H1 (cell line): ENCODE results near the gene WDR45. TPM values are rescaled to one million over a fixed set of nuclear protein-coding genes. Genes with fewer than 3 reads are reported as not detected.

Experiments used
- CTCF ChIA-PET: fragments of 300-600 bp; sonication (Branson Sonifier 250); formaldehyde crosslinking; loops from one replicate; lab custom pipeline; 2021; ENCODE audit not compliant: partially characterized antibody; lab: Charles Lee
- POLR2A ChIA-PET: fragments of 300-600 bp; sonication (Branson Sonifier 250); formaldehyde crosslinking; loops from one replicate; lab custom pipeline; 2021; ENCODE audit warnings: inconsistent platforms; ENCODE audit not compliant: partially characterized antibody; lab: Charles Lee
- DNase-seq, 2 experiments: peaks; one replicate each; pipeline versions ENCODE4 v3.0.0 to v3.0.0-alpha.2; 2010 to 2022; ENCODE audit warnings: low spot score in 2 of 2, low read depth in 1 of 2, mixed read lengths in 1 of 2
- FAIRE-seq: peaks from 2 replicates; lab custom pipeline; 2011; peaks lifted over from hg19 to GRCh38; lab: Jason Lieb, UNC
- H2AFZ ChIP-seq: 2 replicates; pipeline ENCODE4 v1.8.1; 2012; ENCODE audit warnings: low read length, inconsistent platforms
- H2AK5ac ChIP-seq: 2 replicates; pipeline ENCODE4 v1.6.1; 2013; ENCODE audit warnings: low read depth, low read length
- H2BK120ac ChIP-seq: replicated peaks from 2 replicates; pipeline ENCODE3; 2013; ENCODE audit warnings: low read depth, low read length, inconsistent platforms
- H2BK12ac ChIP-seq: 2 replicates; pipeline ENCODE4 v1.6.1; 2013; ENCODE audit warnings: low read depth, low read length
- H2BK15ac ChIP-seq: 2 replicates; pipeline ENCODE4 v1.6.1; 2013; ENCODE audit warnings: low read length
- H2BK20ac ChIP-seq: 2 replicates; pipeline ENCODE4 v1.6.1; 2013; ENCODE audit warnings: low read length
- H2BK5ac ChIP-seq: 2 replicates; pipeline ENCODE4 v1.6.1; 2013; ENCODE audit warnings: low read depth, low read length
- H3K14ac ChIP-seq: 2 replicates; pipeline ENCODE4 v1.6.1; 2013; ENCODE audit warnings: inconsistent platforms; ENCODE audit not compliant: insufficient read length
- H3K18ac ChIP-seq: 2 replicates; pipeline ENCODE4 v1.6.1; 2013; ENCODE audit warnings: low read length; ENCODE audit errors: extremely low read depth
- H3K23ac ChIP-seq: 2 replicates; pipeline ENCODE4 v1.6.1; 2013; ENCODE audit warnings: inconsistent platforms; ENCODE audit not compliant: insufficient read length
- H3K23me2 ChIP-seq: 2 replicates; pipeline ENCODE4 v1.6.1; 2013; ENCODE audit warnings: low read depth, low read length
- H3K27ac ChIP-seq: 2 replicates; pipeline ENCODE4 v1.6.1; 2011; ENCODE audit warnings: low read depth, low read length, inconsistent platforms
- H3K27me3 ChIP-seq, 4 experiments: replicated peaks in 1 of 4; 1 replicate in 1 of 4; 2 replicates in 3 of 4; pipeline versions ENCODE4 v1.6.1 to v1.8.1; 2011 to 2013; ENCODE audit warnings: low read length in 3 of 4, mild to moderate bottlenecking in 3 of 4, inconsistent platforms in 2 of 4, mixed read lengths in 2 of 4, moderate library complexity in 1 of 4; ENCODE audit not compliant: control insufficient read depth in 3 of 4, insufficient read depth in 3 of 4; ENCODE audit errors: extremely low read depth in 1 of 4
- H3K36me3 ChIP-seq, 4 experiments: 2 replicates each; pipeline versions ENCODE4 v1.6.1 to v1.8.1; 2011 to 2013; ENCODE audit warnings: mild to moderate bottlenecking in 4 of 4, low read length in 3 of 4, moderate library complexity in 2 of 4, control low read depth in 1 of 4, inconsistent platforms in 1 of 4; ENCODE audit not compliant: insufficient read depth in 4 of 4, control insufficient read depth in 2 of 4
- H3K4ac ChIP-seq: replicated peaks from 2 replicates; pipeline ENCODE3; 2013; ENCODE audit warnings: low read length, low read depth, mixed read lengths, inconsistent platforms; ENCODE audit not compliant: insufficient read length
- H3K4me1 ChIP-seq, 4 experiments: replicated peaks in 1 of 4; 1 replicate in 1 of 4; 2 replicates in 3 of 4; pipeline versions ENCODE4 v1.6.1 to v1.8.1; 2011 to 2013; ENCODE audit warnings: low read length in 3 of 4, inconsistent platforms in 2 of 4, mixed read lengths in 1 of 4; ENCODE audit not compliant: insufficient read depth in 4 of 4, control insufficient read depth in 3 of 4
- H3K4me2 ChIP-seq, 2 experiments: 2 replicates each; pipeline versions ENCODE4 v1.6.1 to v1.8.1; 2011 to 2013; ENCODE audit warnings: low read depth in 2 of 2, low read length in 2 of 2, control low read depth in 1 of 2, inconsistent platforms in 1 of 2, mild to moderate bottlenecking in 1 of 2; ENCODE audit not compliant: insufficient read depth in 1 of 2
- H3K4me3 ChIP-seq, 4 experiments: fragments of 200-600, 300-600 bp in 1 of 4; sonication (generic), shearing (Covaris generic), sonication (Bioruptor Twin) in 1 of 4; 2 replicates each; pipeline versions ENCODE4 v1.5.1 to v1.8.1; 2011 to 2016; ENCODE audit warnings: low read length in 4 of 4, low read depth in 3 of 4, control low read depth in 2 of 4, inconsistent platforms in 2 of 4, mild to moderate bottlenecking in 2 of 4, mixed read lengths in 1 of 4, moderate library complexity in 1 of 4; ENCODE audit not compliant: insufficient read depth in 2 of 4; ENCODE audit errors: extremely low read depth in 1 of 4
- H3K56ac ChIP-seq: replicated peaks from 2 replicates; pipeline ENCODE3; 2013; ENCODE audit warnings: low read depth, mild to moderate bottlenecking, mixed read lengths, low read length, inconsistent platforms; ENCODE audit not compliant: insufficient read length
- H3K79me1 ChIP-seq: 2 replicates; pipeline ENCODE4 v1.6.1; 2013; ENCODE audit warnings: low read depth, low read length, control low read depth
- H3K79me2 ChIP-seq, 2 experiments: 2 replicates each; pipeline versions ENCODE4 v1.6.1 to v1.8.1; 2012 to 2013; ENCODE audit warnings: low read length in 2 of 2, mild to moderate bottlenecking in 2 of 2, inconsistent platforms in 1 of 2; ENCODE audit not compliant: insufficient read depth in 2 of 2, control insufficient read depth in 1 of 2
- H3K9ac ChIP-seq, 4 experiments: replicated peaks in 1 of 4; 1 replicate in 1 of 4; 2 replicates in 3 of 4; pipeline versions ENCODE4 v1.6.1 to v1.8.1; 2011 to 2013; ENCODE audit warnings: low read depth in 3 of 4, low read length in 3 of 4, control low read depth in 2 of 4, mild to moderate bottlenecking in 2 of 4, moderate library complexity in 2 of 4, inconsistent platforms in 1 of 4; ENCODE audit errors: extremely low read depth in 1 of 4
- H3K9me3 ChIP-seq, 2 experiments: 2 replicates each; pipeline versions ENCODE4 v1.6.1 to v1.8.1; 2012 to 2013; ENCODE audit warnings: mild to moderate bottlenecking in 2 of 2, moderate library complexity in 2 of 2, control low read depth in 1 of 2, inconsistent platforms in 1 of 2, low read depth in 1 of 2, low read length in 1 of 2, mixed read lengths in 1 of 2; ENCODE audit not compliant: insufficient read depth in 2 of 2
- H4K20me1 ChIP-seq, 2 experiments: replicated peaks in 1 of 2; 2 replicates each; pipeline versions ENCODE3 to v1.8.1; 2011 to 2013; ENCODE audit warnings: inconsistent platforms in 2 of 2, low read length in 2 of 2, mild to moderate bottlenecking in 1 of 2; ENCODE audit not compliant: insufficient read depth in 2 of 2, control insufficient read depth in 1 of 2
- H4K5ac ChIP-seq: 2 replicates; pipeline ENCODE4 v1.6.1; 2013; ENCODE audit warnings: low read length, low read depth, mixed read lengths, inconsistent platforms; ENCODE audit not compliant: insufficient read length
- H4K8ac ChIP-seq: 2 replicates; pipeline ENCODE4 v1.8.0; 2013; ENCODE audit warnings: mild to moderate bottlenecking, moderate library complexity, low read length, inconsistent platforms; ENCODE audit not compliant: insufficient read depth; ENCODE audit errors: extremely low read depth
- H4K91ac ChIP-seq: replicated peaks from 2 replicates; pipeline ENCODE3; 2013; ENCODE audit warnings: low read length, mixed read lengths, inconsistent platforms; ENCODE audit not compliant: insufficient read length
- GTF2F1 ChIP-seq: IDR thresholded peaks from 2 replicates; pipeline ENCODE4 v1.6.1; 2012; ENCODE audit warnings: low read depth, low read length, improper control_type of control experiment, borderline replicate concordance
- JUND ChIP-seq: IDR thresholded peaks from 2 replicates; pipeline ENCODE4 v1.6.1; 2011; ENCODE audit warnings: mild to moderate bottlenecking, improper control_type of control experiment, low read length
- KDM4A ChIP-seq: IDR thresholded peaks from one replicate; pipeline ENCODE4 v1.7.1; 2012; ENCODE audit warnings: low read depth, mild to moderate bottlenecking, moderate library complexity, low read length, inconsistent platforms; ENCODE audit not compliant: severe bottlenecking
- POLR2AphosphoS5 ChIP-seq: IDR thresholded peaks from 2 replicates; pipeline ENCODE4 v1.6.1; 2011; ENCODE audit warnings: low read depth, low read length
- RBBP5 ChIP-seq: IDR thresholded peaks from 2 replicates; pipeline ENCODE4 v1.7.1; 2012; ENCODE audit warnings: low read depth, mild to moderate bottlenecking, inconsistent platforms, low read length, moderate library complexity, borderline replicate concordance
- RXRA ChIP-seq: IDR thresholded peaks from 2 replicates; pipeline ENCODE4 v1.6.1; 2011; ENCODE audit warnings: low read depth, mild to moderate bottlenecking, low read length, moderate library complexity; ENCODE audit not compliant: insufficient read depth
- SIN3A ChIP-seq, 2 experiments: IDR thresholded peaks in 1 of 2; conservative IDR thresholded peaks in 1 of 2; 2 replicates each; pipeline ENCODE4 v1.6.1; 2011 to 2012; ENCODE audit warnings: low read length in 2 of 2, improper control_type of control experiment in 1 of 2, low read depth in 1 of 2, mild to moderate bottlenecking in 1 of 2
- TAF7 ChIP-seq: optimal IDR thresholded peaks from 2 replicates; pipeline ENCODE3; 2011; ENCODE audit warnings: low read depth, mild to moderate bottlenecking, inconsistent platforms, low read length, moderate library complexity, borderline replicate concordance
- WGBS, 2 experiments: shearing (Covaris generic) in 1 of 2; methylation state at CpG; one replicate each; pipeline versions ENCODE4 v1.1.6 to v1.1.7; 2013 to 2015; ENCODE audit warnings: low lambda C conversion rate in 2 of 2, mixed read lengths in 2 of 2, inconsistent platforms in 1 of 2, low coverage in 1 of 2, missing lambda C conversion rate in 1 of 2; ENCODE audit not compliant: insufficient replicate concordance in 2 of 2, insufficient coverage in 1 of 2, insufficient read length in 1 of 2; ENCODE audit errors: extremely low coverage in 1 of 2, missing lambda C conversion rate in 1 of 2; 5-methylcytosine and 5-hydroxymethylcytosine counted together
- polyA plus RNA-seq, 7 experiments: library from polyadenylated mRNA; depleted of rRNA in 3 of 7; stranded (reverse) in 5 of 7; unstranded in 2 of 7; fragments of >200 nt in 5 of 7; fragments of 200-250 nt in 2 of 7; gene quantifications; 1 replicate in 5 of 7; 2 replicates in 1 of 7; 4 replicates in 1 of 7; pipeline versions ENCODE4 v1.2.1 to v1.2.3, GENCODE V29; 2011 to 2013; ENCODE audit warnings: missing spikeins in 2 of 7, mixed read lengths in 2 of 7
- total RNA-seq: library from RNA; stranded (reverse); fragmentation: NEBNext Ultra II Directional; extraction: Animal tissue kit (Norgen Biotek cat#: 25700); gene quantifications from 2 replicates; pipeline ENCODE4 v1.2.1, GENCODE V29; 2021
- TF ChIP-seq, protein P1 (sequence below): IDR thresholded peaks from 2 replicates; pipeline ENCODE4 v1.6.1; 2012; ENCODE audit warnings: inconsistent platforms

Gene WDR45
- total and polyA plus RNA-seq, 2 of the 8 experiments (the other 6 are each of a cell fraction or from before 2014, with no cell fraction given) = 27.9 to 49.7 TPM

DNA sequence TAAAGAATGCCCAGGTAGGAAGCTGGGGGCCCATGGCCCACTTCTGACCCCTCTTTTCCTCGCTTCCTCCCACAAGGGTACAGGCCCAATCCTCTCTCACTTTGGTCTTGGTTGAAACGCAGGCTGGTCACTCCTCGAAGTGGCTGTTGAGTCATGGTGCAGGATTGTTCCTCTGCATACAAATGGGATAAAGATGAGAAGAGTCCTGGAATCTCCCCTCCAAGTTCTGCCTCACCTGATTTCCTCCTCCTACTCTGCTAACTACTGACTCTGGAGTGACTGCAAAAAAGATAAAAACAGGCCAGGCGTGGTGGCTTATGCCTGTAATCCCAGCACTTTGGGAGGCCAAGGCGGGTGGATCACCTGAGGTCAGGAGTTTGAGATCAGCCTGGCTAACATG, 1.7 kb downstream of the WDR45 start:
- no peak overlapping the region for H3K9ac ChIP-seq
- peaks cover 0 to 4% (median 0%) of the 10 kb centered on the region in 4 experiments; a peak in 2 of 8 replicates for H3K36me3 ChIP-seq

More for the DNA sequence above, 1.7 kb downstream of the WDR45 start:
- no peak overlapping the region for H4K5ac ChIP-seq
- no peaks in the 10 kb centered on the region for H3K79me1 ChIP-seq
- no peak overlapping the region for H2AK5ac ChIP-seq
- H2BK120ac ChIP-seq = no peak overlapping the region
- no peaks in the 10 kb centered on the region for H3K9me3 ChIP-seq
- no peak overlapping the region for H2AFZ ChIP-seq
- TF ChIP-seq SIN3A (conservative IDR thresholded peaks at IDR 0.05 in 1 of 2, IDR thresholded peaks at IDR 0.05 in 1 of 2; ENCODE audit: low read depth in 1 of 2, low read length in 2 of 2) = no peak
- no peak for TF ChIP-seq GTF2F1
- no peak for TF ChIP-seq RXRA
- TF ChIP-seq, protein P1, sequence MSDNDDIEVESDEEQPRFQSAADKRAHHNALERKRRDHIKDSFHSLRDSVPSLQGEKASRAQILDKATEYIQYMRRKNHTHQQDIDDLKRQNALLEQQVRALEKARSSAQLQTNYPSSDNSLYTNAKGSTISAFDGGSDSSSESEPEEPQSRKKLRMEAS = no peak
- TF ChIP-seq RBBP5 = no peak
- no peak for TF ChIP-seq KDM4A
- TF ChIP-seq TAF7 = no peak
- no peak for TF ChIP-seq POLR2AphosphoS5
- no peak for TF ChIP-seq JUND
- no peak overlapping the region for H3K56ac ChIP-seq
- no peak overlapping the region for H2BK5ac ChIP-seq
- no peak overlapping the region for H2BK15ac ChIP-seq
- no peak overlapping the region for H3K27ac ChIP-seq
- no peak overlapping the region for H3K4ac ChIP-seq
- H4K20me1 ChIP-seq = no peaks in the 10 kb centered on the region
- H2BK20ac ChIP-seq = no peak overlapping the region
- H4K91ac ChIP-seq = no peak overlapping the region
- H3K4me2 ChIP-seq = no peak overlapping the region
- no peaks in the 10 kb centered on the region; the same call in 1 of the 2 replicates for H3K23me2 ChIP-seq
- CTCF ChIA-PET = interaction anchor here (1.0 kb wide), 1 partner anchor 20 kb away, joined by 3 read pairs; no protein-coding TSS in a partner anchor
- H3K27me3 ChIP-seq = no peaks in the 10 kb centered on the region
- DNase-seq (no peak), FAIRE-seq (no peak)
- no peak overlapping the region for H3K14ac ChIP-seq
- H3K4me3 ChIP-seq = no peak overlapping the region
- H3K23ac ChIP-seq = no peak overlapping the region
- H2BK12ac ChIP-seq = no peak overlapping the region
- 82% methylated on average over 4 of the region's 5 CpGs; no CpG with 5 or more reads in 1 of the 2 experiments for WGBS, 2 experiments
- H3K4me1 ChIP-seq = 0 out of 7 replicates have a peak, but pooled peaks cover 0 to under 1% (median 0%) of the 10 kb centered on the region in 4 experiments
- H4K8ac ChIP-seq = no peak overlapping the region
- no peak overlapping the region for H3K18ac ChIP-seq
- POLR2A ChIA-PET = interaction anchor here (1.0 to 1.5 kb wide), 2 partner anchors 10 to 76 kb away, joined by 3 to 4 read pairs; partner anchors contain the start of gene GRIPAP1
- H3K79me2 ChIP-seq = no peaks in the 10 kb centered on the region
